HEK293T (cell line): ENCODE results near the gene M1AP.

Experiments used
- BHLHE40 ChIP-seq: fragments of 450-650 bp; IDR thresholded peaks from 2 replicates; pipeline ENCODE4 v1.6.1; 2016; ENCODE audit warnings: mild to moderate bottlenecking, moderate library complexity, borderline replicate concordance
- FOXA1 ChIP-seq: fragments of 450-650 bp; IDR thresholded peaks from 2 replicates; pipeline ENCODE4 v1.6.1; 2016; ENCODE audit warnings: mild to moderate bottlenecking
- TF ChIP-seq, protein P1 (sequence below): fragments of 450-650 bp; IDR thresholded peaks from 2 replicates; pipeline ENCODE4 v1.6.1; 2016

DNA sequence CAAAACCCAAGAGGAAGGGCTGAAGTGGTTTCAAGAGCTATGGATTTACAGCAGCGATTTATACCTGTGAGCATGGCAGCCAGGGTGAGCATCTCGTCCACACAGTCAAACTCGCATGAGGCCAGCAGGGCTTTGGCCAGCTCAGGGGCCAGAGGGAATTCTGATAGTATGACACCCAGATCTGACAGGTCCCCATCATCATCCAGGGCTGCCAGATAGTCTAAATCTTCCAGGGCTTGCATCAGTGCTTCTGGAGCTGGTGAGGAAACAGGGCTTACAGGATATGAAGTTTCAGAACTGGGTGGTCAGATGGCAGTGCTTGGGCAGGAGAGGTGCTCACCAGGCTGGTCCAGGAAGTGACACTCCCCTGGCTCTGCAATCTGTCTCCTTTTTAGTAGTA, 125.6 kb downstream of the M1AP start:
- TF ChIP-seq FOXA1 (no peak), BHLHE40 (no peak)
- TF ChIP-seq, protein P1, sequence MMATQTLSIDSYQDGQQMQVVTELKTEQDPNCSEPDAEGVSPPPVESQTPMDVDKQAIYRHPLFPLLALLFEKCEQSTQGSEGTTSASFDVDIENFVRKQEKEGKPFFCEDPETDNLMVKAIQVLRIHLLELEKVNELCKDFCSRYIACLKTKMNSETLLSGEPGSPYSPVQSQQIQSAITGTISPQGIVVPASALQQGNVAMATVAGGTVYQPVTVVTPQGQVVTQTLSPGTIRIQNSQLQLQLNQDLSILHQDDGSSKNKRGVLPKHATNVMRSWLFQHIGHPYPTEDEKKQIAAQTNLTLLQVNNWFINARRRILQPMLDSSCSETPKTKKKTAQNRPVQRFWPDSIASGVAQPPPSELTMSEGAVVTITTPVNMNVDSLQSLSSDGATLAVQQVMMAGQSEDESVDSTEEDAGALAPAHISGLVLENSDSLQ = no peak
